ENCODE data around the gene HHAT. TPM values are rescaled to one million over a fixed set of nuclear protein-coding genes. Genes with fewer than 3 reads are reported as not detected.

Gene HHAT
- total RNA-seq, 4 donors from 2014 or later: 0.31 to 0.33 (median 0.33) TPM; not detected in 1

DNA sequence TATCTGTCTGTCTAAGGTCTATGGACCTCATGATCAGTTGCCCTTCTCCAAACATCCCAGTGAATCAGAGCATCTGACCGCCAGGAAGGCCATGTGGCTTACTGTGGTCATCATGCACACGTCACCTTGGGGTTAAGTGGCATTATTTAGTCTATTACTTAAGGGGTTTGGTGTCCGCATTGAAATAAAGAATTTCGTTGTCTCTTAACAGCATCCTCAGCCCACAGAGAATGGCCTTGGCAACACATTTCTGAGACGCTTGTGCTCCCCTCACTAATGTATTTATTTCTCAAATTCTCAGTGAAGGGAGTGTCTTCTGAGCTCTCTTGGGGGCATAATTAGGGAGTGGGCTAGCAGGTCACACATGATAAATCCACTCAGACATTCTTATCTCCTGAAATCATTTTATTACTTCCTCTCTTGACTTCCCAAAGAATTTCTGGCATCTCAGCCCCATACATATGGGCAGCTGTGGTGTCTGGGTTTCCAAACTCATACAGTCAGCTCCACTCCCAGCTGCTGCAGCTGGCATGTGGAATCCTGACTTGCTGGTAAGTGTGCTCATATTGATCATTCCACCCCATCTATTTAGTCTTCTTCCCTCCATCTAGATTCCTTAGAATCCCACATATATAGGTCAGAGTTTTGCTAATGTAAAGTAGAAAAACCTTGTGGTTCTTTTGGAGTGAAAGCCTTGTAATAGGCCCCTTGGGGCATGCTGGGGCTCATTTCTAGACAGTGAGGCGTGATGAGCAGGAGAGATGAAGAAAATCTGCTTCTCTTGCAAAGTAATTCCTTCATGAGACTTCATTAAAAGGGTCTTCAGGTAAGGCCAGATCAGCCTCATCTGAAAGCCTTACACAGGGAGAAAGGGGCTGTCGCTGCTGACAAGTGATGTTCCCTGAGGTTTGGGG, 110.5 kb downstream of the HHAT start:
- Histone ChIP-seq H3K4me3 (no peak overlapping the region), H3K27ac (no peak overlapping the region), H3K36me3 (no peaks in the 10 kb centered on the region), H3K27me3 (no peaks in the 10 kb centered on the region), H3K9me3 (no peaks in the 10 kb centered on the region), H3K4me1 (no peaks in the 10 kb centered on the region)
- in situ Hi-C loops (cut with MboI; ENCODE audit: low sequenced_read_pairs in 4 of 4): no loop called here
- DNase-seq (no peak), ATAC-seq (no peak)
- TF ChIP-seq, protein P1, sequence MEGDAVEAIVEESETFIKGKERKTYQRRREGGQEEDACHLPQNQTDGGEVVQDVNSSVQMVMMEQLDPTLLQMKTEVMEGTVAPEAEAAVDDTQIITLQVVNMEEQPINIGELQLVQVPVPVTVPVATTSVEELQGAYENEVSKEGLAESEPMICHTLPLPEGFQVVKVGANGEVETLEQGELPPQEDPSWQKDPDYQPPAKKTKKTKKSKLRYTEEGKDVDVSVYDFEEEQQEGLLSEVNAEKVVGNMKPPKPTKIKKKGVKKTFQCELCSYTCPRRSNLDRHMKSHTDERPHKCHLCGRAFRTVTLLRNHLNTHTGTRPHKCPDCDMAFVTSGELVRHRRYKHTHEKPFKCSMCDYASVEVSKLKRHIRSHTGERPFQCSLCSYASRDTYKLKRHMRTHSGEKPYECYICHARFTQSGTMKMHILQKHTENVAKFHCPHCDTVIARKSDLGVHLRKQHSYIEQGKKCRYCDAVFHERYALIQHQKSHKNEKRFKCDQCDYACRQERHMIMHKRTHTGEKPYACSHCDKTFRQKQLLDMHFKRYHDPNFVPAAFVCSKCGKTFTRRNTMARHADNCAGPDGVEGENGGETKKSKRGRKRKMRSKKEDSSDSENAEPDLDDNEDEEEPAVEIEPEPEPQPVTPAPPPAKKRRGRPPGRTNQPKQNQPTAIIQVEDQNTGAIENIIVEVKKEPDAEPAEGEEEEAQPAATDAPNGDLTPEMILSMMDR (IDR thresholded peaks at IDR 0.05 in 4 of 5, conservative IDR thresholded peaks at IDR 0.05 in 1 of 5): no peak
- no peak for TF ChIP-seq POLR2A (IDR thresholded peaks at IDR 0.05)
- intact Hi-C loops (cut with DNase I; ENCODE audit: low total_unique reads): no loop called here

DNA sequence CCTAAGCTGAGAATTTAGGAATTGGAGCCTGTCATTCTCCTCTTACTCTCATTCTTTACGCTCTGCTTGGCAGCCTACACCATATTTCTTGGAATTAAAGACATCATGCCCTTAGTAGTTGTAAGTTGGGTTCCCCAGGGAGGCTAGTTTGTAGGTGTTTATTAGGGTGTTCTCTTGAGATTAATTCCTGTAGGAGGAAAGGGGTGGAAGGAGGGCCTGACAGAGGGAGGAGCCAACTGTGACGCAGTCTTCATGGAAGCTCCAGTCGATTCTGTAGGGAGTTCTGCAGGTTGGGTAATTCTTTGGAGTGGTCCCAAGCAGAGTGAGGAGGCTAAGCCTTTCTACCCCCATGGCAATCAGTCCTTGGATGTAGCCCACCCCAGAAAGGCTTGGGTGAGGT, 111.4 kb downstream of the HHAT start:
- Histone ChIP-seq H3K36me3 (no peaks in the 10 kb centered on the region), H3K27ac (no peak overlapping the region), H3K4me1 (no peaks in the 10 kb centered on the region), H3K4me3 (no peak overlapping the region), H3K27me3 (no peaks in the 10 kb centered on the region), H3K9me3 (no peaks in the 10 kb centered on the region)
- TF ChIP-seq, protein P1 (IDR thresholded peaks at IDR 0.05 in 4 of 5, conservative IDR thresholded peaks at IDR 0.05 in 1 of 5): no peak
- TF ChIP-seq POLR2A (IDR thresholded peaks at IDR 0.05): no peak
- intact Hi-C loops (cut with DNase I; ENCODE audit: low total_unique reads): no loop called here
- ATAC-seq (no peak), DNase-seq (no peak)
- in situ Hi-C loops (cut with MboI; ENCODE audit: low sequenced_read_pairs in 4 of 4): no loop called here

DNA sequence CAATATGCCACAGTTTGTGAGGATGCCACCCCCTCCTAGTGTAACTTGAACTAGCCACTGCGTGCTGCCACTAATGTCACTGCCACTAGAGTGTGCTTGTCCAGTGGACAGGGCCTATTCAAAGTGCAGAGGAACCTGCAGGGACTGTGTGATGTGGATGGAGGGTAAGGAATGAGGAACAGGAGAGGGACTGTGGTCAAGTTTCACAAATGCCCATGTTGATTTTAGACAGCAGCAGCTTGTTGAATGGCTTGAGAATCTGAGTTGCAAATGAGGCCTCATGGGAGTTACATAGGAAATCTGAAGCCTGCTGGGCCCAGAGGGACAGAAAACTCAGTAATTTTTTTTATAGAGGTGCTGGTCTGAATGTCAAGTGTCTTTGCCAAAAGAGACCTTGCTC, 112.3 kb downstream of the HHAT start:
- no peaks in the 10 kb centered on the region for H3K36me3 ChIP-seq

DNA sequence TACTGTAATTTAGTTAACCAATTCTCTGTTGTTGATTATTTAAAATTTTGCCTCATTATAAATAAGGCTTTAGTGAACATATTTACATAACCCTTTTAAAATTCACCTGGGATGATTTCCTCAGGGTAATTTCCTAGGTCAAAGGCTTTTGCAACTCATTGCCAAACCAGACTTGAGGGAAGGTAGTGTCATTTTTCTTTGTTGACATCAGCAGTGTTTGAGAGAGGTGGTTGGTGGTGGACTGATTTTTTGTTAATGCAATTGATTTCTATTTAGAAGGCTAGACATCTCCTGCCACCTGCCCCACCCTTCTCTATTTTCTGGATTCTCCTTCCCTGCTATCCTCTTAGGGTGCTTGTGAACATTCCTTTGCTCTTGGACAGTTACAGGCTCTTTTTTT, 116.8 kb downstream of the HHAT start:
- intact Hi-C loops (cut with DNase I; ENCODE audit: low total_unique reads) (no loop called here), in situ Hi-C loops (cut with MboI; ENCODE audit: low sequenced_read_pairs in 4 of 4) (no loop called here)
- H3K9me3 ChIP-seq: no peaks in the 10 kb centered on the region
- H3K4me1 ChIP-seq: no peaks in the 10 kb centered on the region
- H3K27me3 ChIP-seq: no peaks in the 10 kb centered on the region
- ATAC-seq (no peak), DNase-seq (no peak)
- TF ChIP-seq POLR2A (IDR thresholded peaks at IDR 0.05): no peak
- TF ChIP-seq, protein P1 (IDR thresholded peaks at IDR 0.05 in 4 of 5, conservative IDR thresholded peaks at IDR 0.05 in 1 of 5): no peak
- no peaks in the 10 kb centered on the region for H3K36me3 ChIP-seq
- H3K4me3 ChIP-seq: no peak overlapping the region
- no peak overlapping the region for H3K27ac ChIP-seq

More for the DNA sequence above, 112.3 kb downstream of the HHAT start:
- TF ChIP-seq, protein P1 (IDR thresholded peaks at IDR 0.05 in 4 of 5, conservative IDR thresholded peaks at IDR 0.05 in 1 of 5): no peak
- no peak for TF ChIP-seq POLR2A (IDR thresholded peaks at IDR 0.05)
- H3K9me3 ChIP-seq: no peaks in the 10 kb centered on the region
- H3K4me1 ChIP-seq: no peaks in the 10 kb centered on the region
- ATAC-seq (no peak), DNase-seq (no peak)
- no peak overlapping the region for H3K27ac ChIP-seq
- intact Hi-C loops (cut with DNase I; ENCODE audit: low total_unique reads) (no loop called here), in situ Hi-C loops (cut with MboI; ENCODE audit: low sequenced_read_pairs in 4 of 4) (no loop called here)
- no peak overlapping the region for H3K4me3 ChIP-seq
- no peaks in the 10 kb centered on the region for H3K27me3 ChIP-seq

All from gastrocnemius medialis (tissue), 4 donors.